Measurements from ENCODE around the gene PRPF4.

DNA sequence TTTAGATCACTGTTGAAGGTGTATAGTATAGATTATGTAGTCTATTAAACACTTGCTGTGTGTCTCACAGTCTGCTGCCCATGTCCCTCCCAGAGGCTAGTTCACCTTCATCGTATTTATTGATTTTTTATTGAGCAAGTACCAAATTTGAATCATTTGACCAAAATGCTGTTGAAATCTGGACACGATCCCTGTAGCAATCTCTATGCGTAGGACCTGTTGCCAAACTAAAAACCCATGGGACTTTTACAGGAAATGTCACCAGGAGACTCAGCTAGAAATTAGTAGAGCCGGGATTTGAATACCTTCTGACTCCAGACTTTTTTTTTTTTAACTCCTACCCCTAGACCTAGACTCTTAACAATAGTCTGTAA is 36.6 kb upstream of the PRPF4 start:
- TF ChIP-seq, protein P1, sequence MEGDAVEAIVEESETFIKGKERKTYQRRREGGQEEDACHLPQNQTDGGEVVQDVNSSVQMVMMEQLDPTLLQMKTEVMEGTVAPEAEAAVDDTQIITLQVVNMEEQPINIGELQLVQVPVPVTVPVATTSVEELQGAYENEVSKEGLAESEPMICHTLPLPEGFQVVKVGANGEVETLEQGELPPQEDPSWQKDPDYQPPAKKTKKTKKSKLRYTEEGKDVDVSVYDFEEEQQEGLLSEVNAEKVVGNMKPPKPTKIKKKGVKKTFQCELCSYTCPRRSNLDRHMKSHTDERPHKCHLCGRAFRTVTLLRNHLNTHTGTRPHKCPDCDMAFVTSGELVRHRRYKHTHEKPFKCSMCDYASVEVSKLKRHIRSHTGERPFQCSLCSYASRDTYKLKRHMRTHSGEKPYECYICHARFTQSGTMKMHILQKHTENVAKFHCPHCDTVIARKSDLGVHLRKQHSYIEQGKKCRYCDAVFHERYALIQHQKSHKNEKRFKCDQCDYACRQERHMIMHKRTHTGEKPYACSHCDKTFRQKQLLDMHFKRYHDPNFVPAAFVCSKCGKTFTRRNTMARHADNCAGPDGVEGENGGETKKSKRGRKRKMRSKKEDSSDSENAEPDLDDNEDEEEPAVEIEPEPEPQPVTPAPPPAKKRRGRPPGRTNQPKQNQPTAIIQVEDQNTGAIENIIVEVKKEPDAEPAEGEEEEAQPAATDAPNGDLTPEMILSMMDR (IDR thresholded peaks at IDR 0.05; ENCODE audit: insufficient read depth, low read length): no peak
- TF ChIP-seq, protein P2, sequence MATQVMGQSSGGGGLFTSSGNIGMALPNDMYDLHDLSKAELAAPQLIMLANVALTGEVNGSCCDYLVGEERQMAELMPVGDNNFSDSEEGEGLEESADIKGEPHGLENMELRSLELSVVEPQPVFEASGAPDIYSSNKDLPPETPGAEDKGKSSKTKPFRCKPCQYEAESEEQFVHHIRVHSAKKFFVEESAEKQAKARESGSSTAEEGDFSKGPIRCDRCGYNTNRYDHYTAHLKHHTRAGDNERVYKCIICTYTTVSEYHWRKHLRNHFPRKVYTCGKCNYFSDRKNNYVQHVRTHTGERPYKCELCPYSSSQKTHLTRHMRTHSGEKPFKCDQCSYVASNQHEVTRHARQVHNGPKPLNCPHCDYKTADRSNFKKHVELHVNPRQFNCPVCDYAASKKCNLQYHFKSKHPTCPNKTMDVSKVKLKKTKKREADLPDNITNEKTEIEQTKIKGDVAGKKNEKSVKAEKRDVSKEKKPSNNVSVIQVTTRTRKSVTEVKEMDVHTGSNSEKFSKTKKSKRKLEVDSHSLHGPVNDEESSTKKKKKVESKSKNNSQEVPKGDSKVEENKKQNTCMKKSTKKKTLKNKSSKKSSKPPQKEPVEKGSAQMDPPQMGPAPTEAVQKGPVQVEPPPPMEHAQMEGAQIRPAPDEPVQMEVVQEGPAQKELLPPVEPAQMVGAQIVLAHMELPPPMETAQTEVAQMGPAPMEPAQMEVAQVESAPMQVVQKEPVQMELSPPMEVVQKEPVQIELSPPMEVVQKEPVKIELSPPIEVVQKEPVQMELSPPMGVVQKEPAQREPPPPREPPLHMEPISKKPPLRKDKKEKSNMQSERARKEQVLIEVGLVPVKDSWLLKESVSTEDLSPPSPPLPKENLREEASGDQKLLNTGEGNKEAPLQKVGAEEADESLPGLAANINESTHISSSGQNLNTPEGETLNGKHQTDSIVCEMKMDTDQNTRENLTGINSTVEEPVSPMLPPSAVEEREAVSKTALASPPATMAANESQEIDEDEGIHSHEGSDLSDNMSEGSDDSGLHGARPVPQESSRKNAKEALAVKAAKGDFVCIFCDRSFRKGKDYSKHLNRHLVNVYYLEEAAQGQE (IDR thresholded peaks at IDR 0.05; ENCODE audit: insufficient replicate concordance, low read depth): no peak
- TF ChIP-seq POLR2AphosphoS5 (IDR thresholded peaks at IDR 0.05; ENCODE audit: low read depth) (no peak), GABPA (IDR thresholded peaks at IDR 0.05; ENCODE audit: low read depth) (no peak)

Data from HL-60 (cell line).